ENCODE data around the gene KRTAP10-2.

- TF ChIP-seq POLR2A (IDR thresholded peaks at IDR 0.05; ENCODE audit: low read depth, low read length): no peak
- TF ChIP-seq POLR2AphosphoS5 (IDR thresholded peaks at IDR 0.05; ENCODE audit: low read depth, low read length): no peak
- TF ChIP-seq TAF1 (IDR thresholded peaks at IDR 0.05; ENCODE audit: borderline replicate concordance, low read depth, low read length): no peak
Measured at GRCh38 chr21:44521928-44522752, 29.2 kb downstream of the KRTAP10-2 start.
